H1 (cell line): ENCODE measurements around the gene POTEH. TPM values are rescaled to one million over a fixed set of nuclear protein-coding genes. Genes with fewer than 3 reads are reported as not detected.
"Not testable (repeated sequence)": the region's sequence is repeated elsewhere in the genome, so short reads cannot be mapped to it uniquely, and the experiment has no call there.

ENCODE experiments used
- CTCF ChIA-PET: fragments of 300-600 bp; sonication (Branson Sonifier 250); formaldehyde crosslinking; loops from one replicate; lab custom pipeline; 2021; ENCODE audit not compliant: partially characterized antibody; lab: Charles Lee
- POLR2A ChIA-PET: fragments of 300-600 bp; sonication (Branson Sonifier 250); formaldehyde crosslinking; loops from one replicate; lab custom pipeline; 2021; ENCODE audit warnings: inconsistent platforms; ENCODE audit not compliant: partially characterized antibody; lab: Charles Lee
- DNase-seq, 2 experiments: peaks; one replicate each; pipeline versions ENCODE4 v3.0.0 to v3.0.0-alpha.2; 2010 to 2022; ENCODE audit warnings: low spot score in 2 of 2, low read depth in 1 of 2, mixed read lengths in 1 of 2
- FAIRE-seq: peaks from 2 replicates; lab custom pipeline; 2011; peaks lifted over from hg19 to GRCh38; lab: Jason Lieb, UNC
- H2AFZ ChIP-seq: 2 replicates; pipeline ENCODE4 v1.8.1; 2012; ENCODE audit warnings: low read length, inconsistent platforms
- H2AK5ac ChIP-seq: 2 replicates; pipeline ENCODE4 v1.6.1; 2013; ENCODE audit warnings: low read depth, low read length
- H2BK120ac ChIP-seq: replicated peaks from 2 replicates; pipeline ENCODE3; 2013; ENCODE audit warnings: low read depth, low read length, inconsistent platforms
- H2BK12ac ChIP-seq: 2 replicates; pipeline ENCODE4 v1.6.1; 2013; ENCODE audit warnings: low read depth, low read length
- H2BK15ac ChIP-seq: 2 replicates; pipeline ENCODE4 v1.6.1; 2013; ENCODE audit warnings: low read length
- H2BK20ac ChIP-seq: 2 replicates; pipeline ENCODE4 v1.6.1; 2013; ENCODE audit warnings: low read length
- H2BK5ac ChIP-seq: 2 replicates; pipeline ENCODE4 v1.6.1; 2013; ENCODE audit warnings: low read depth, low read length
- H3K14ac ChIP-seq: 2 replicates; pipeline ENCODE4 v1.6.1; 2013; ENCODE audit warnings: inconsistent platforms; ENCODE audit not compliant: insufficient read length
- H3K18ac ChIP-seq: 2 replicates; pipeline ENCODE4 v1.6.1; 2013; ENCODE audit warnings: low read length; ENCODE audit errors: extremely low read depth
- H3K23ac ChIP-seq: 2 replicates; pipeline ENCODE4 v1.6.1; 2013; ENCODE audit warnings: inconsistent platforms; ENCODE audit not compliant: insufficient read length
- H3K23me2 ChIP-seq: 2 replicates; pipeline ENCODE4 v1.6.1; 2013; ENCODE audit warnings: low read depth, low read length
- H3K27ac ChIP-seq: 2 replicates; pipeline ENCODE4 v1.6.1; 2011; ENCODE audit warnings: low read depth, low read length, inconsistent platforms
- H3K27me3 ChIP-seq, 4 experiments: replicated peaks in 1 of 4; 1 replicate in 1 of 4; 2 replicates in 3 of 4; pipeline versions ENCODE4 v1.6.1 to v1.8.1; 2011 to 2013; ENCODE audit warnings: low read length in 3 of 4, mild to moderate bottlenecking in 3 of 4, inconsistent platforms in 2 of 4, mixed read lengths in 2 of 4, moderate library complexity in 1 of 4; ENCODE audit not compliant: control insufficient read depth in 3 of 4, insufficient read depth in 3 of 4; ENCODE audit errors: extremely low read depth in 1 of 4
- H3K36me3 ChIP-seq, 4 experiments: 2 replicates each; pipeline versions ENCODE4 v1.6.1 to v1.8.1; 2011 to 2013; ENCODE audit warnings: mild to moderate bottlenecking in 4 of 4, low read length in 3 of 4, moderate library complexity in 2 of 4, control low read depth in 1 of 4, inconsistent platforms in 1 of 4; ENCODE audit not compliant: insufficient read depth in 4 of 4, control insufficient read depth in 2 of 4
- H3K4ac ChIP-seq: replicated peaks from 2 replicates; pipeline ENCODE3; 2013; ENCODE audit warnings: low read length, low read depth, mixed read lengths, inconsistent platforms; ENCODE audit not compliant: insufficient read length
- H3K4me1 ChIP-seq, 4 experiments: replicated peaks in 1 of 4; 1 replicate in 1 of 4; 2 replicates in 3 of 4; pipeline versions ENCODE4 v1.6.1 to v1.8.1; 2011 to 2013; ENCODE audit warnings: low read length in 3 of 4, inconsistent platforms in 2 of 4, mixed read lengths in 1 of 4; ENCODE audit not compliant: insufficient read depth in 4 of 4, control insufficient read depth in 3 of 4
- H3K4me2 ChIP-seq, 2 experiments: 2 replicates each; pipeline versions ENCODE4 v1.6.1 to v1.8.1; 2011 to 2013; ENCODE audit warnings: low read depth in 2 of 2, low read length in 2 of 2, control low read depth in 1 of 2, inconsistent platforms in 1 of 2, mild to moderate bottlenecking in 1 of 2; ENCODE audit not compliant: insufficient read depth in 1 of 2
- H3K4me3 ChIP-seq, 4 experiments: fragments of 200-600, 300-600 bp in 1 of 4; sonication (generic), shearing (Covaris generic), sonication (Bioruptor Twin) in 1 of 4; 2 replicates each; pipeline versions ENCODE4 v1.5.1 to v1.8.1; 2011 to 2016; ENCODE audit warnings: low read length in 4 of 4, low read depth in 3 of 4, control low read depth in 2 of 4, inconsistent platforms in 2 of 4, mild to moderate bottlenecking in 2 of 4, mixed read lengths in 1 of 4, moderate library complexity in 1 of 4; ENCODE audit not compliant: insufficient read depth in 2 of 4; ENCODE audit errors: extremely low read depth in 1 of 4
- H3K56ac ChIP-seq: replicated peaks from 2 replicates; pipeline ENCODE3; 2013; ENCODE audit warnings: low read depth, mild to moderate bottlenecking, mixed read lengths, low read length, inconsistent platforms; ENCODE audit not compliant: insufficient read length
- H3K79me1 ChIP-seq: 2 replicates; pipeline ENCODE4 v1.6.1; 2013; ENCODE audit warnings: low read depth, low read length, control low read depth
- H3K79me2 ChIP-seq, 2 experiments: 2 replicates each; pipeline versions ENCODE4 v1.6.1 to v1.8.1; 2012 to 2013; ENCODE audit warnings: low read length in 2 of 2, mild to moderate bottlenecking in 2 of 2, inconsistent platforms in 1 of 2; ENCODE audit not compliant: insufficient read depth in 2 of 2, control insufficient read depth in 1 of 2
- H3K9ac ChIP-seq, 4 experiments: replicated peaks in 1 of 4; 1 replicate in 1 of 4; 2 replicates in 3 of 4; pipeline versions ENCODE4 v1.6.1 to v1.8.1; 2011 to 2013; ENCODE audit warnings: low read depth in 3 of 4, low read length in 3 of 4, control low read depth in 2 of 4, mild to moderate bottlenecking in 2 of 4, moderate library complexity in 2 of 4, inconsistent platforms in 1 of 4; ENCODE audit errors: extremely low read depth in 1 of 4
- H3K9me3 ChIP-seq, 2 experiments: 2 replicates each; pipeline versions ENCODE4 v1.6.1 to v1.8.1; 2012 to 2013; ENCODE audit warnings: mild to moderate bottlenecking in 2 of 2, moderate library complexity in 2 of 2, control low read depth in 1 of 2, inconsistent platforms in 1 of 2, low read depth in 1 of 2, low read length in 1 of 2, mixed read lengths in 1 of 2; ENCODE audit not compliant: insufficient read depth in 2 of 2
- H4K20me1 ChIP-seq, 2 experiments: replicated peaks in 1 of 2; 2 replicates each; pipeline versions ENCODE3 to v1.8.1; 2011 to 2013; ENCODE audit warnings: inconsistent platforms in 2 of 2, low read length in 2 of 2, mild to moderate bottlenecking in 1 of 2; ENCODE audit not compliant: insufficient read depth in 2 of 2, control insufficient read depth in 1 of 2
- H4K5ac ChIP-seq: 2 replicates; pipeline ENCODE4 v1.6.1; 2013; ENCODE audit warnings: low read length, low read depth, mixed read lengths, inconsistent platforms; ENCODE audit not compliant: insufficient read length
- H4K8ac ChIP-seq: 2 replicates; pipeline ENCODE4 v1.8.0; 2013; ENCODE audit warnings: mild to moderate bottlenecking, moderate library complexity, low read length, inconsistent platforms; ENCODE audit not compliant: insufficient read depth; ENCODE audit errors: extremely low read depth
- H4K91ac ChIP-seq: replicated peaks from 2 replicates; pipeline ENCODE3; 2013; ENCODE audit warnings: low read length, mixed read lengths, inconsistent platforms; ENCODE audit not compliant: insufficient read length
- WGBS, 2 experiments: shearing (Covaris generic) in 1 of 2; methylation state at CpG; one replicate each; pipeline versions ENCODE4 v1.1.6 to v1.1.7; 2013 to 2015; ENCODE audit warnings: low lambda C conversion rate in 2 of 2, mixed read lengths in 2 of 2, inconsistent platforms in 1 of 2, low coverage in 1 of 2, missing lambda C conversion rate in 1 of 2; ENCODE audit not compliant: insufficient replicate concordance in 2 of 2, insufficient coverage in 1 of 2, insufficient read length in 1 of 2; ENCODE audit errors: extremely low coverage in 1 of 2, missing lambda C conversion rate in 1 of 2; 5-methylcytosine and 5-hydroxymethylcytosine counted together
- polyA plus RNA-seq, 7 experiments: library from polyadenylated mRNA; depleted of rRNA in 3 of 7; stranded (reverse) in 5 of 7; unstranded in 2 of 7; fragments of >200 nt in 5 of 7; fragments of 200-250 nt in 2 of 7; gene quantifications; 1 replicate in 5 of 7; 2 replicates in 1 of 7; 4 replicates in 1 of 7; pipeline versions ENCODE4 v1.2.1 to v1.2.3, GENCODE V29; 2011 to 2013; ENCODE audit warnings: missing spikeins in 2 of 7, mixed read lengths in 2 of 7
- total RNA-seq: library from RNA; stranded (reverse); fragmentation: NEBNext Ultra II Directional; extraction: Animal tissue kit (Norgen Biotek cat#: 25700); gene quantifications from 2 replicates; pipeline ENCODE4 v1.2.1, GENCODE V29; 2021

POTEH gene
- total and polyA plus RNA-seq, 2 of the 8 experiments (the other 6 are each of a cell fraction or from before 2014, with no cell fraction given), result not detected

DNA sequence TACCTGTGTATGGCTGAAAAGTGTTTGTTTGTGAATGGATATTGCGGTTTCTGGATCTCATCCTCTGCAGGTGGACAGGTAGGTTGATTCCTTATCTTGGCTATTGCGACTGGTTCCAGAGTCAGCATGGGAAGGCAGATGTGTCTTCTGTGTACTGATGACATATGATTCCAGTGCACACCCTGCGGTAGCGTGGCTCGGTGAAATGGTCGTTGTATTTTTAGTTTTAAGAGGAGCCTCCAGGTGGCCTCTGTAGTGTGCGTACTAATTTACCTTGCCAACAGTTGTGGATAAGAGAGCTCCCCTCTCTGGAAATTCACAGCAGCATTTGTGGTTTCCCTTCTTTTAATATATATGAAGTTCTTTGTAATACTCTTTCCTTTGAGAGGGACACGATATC is 10.1 kb upstream of the POTEH start:
- H2AFZ ChIP-seq, H3K4ac ChIP-seq, H3K27me3 ChIP-seq, FAIRE-seq, H3K4me3 ChIP-seq, H3K36me3 ChIP-seq, H4K5ac ChIP-seq, H2AK5ac ChIP-seq, H2BK5ac ChIP-seq, H3K79me2 ChIP-seq, POLR2A ChIA-PET, H2BK120ac ChIP-seq, H3K23me2 ChIP-seq, H3K18ac ChIP-seq, H3K9ac ChIP-seq, CTCF ChIA-PET, H3K79me1 ChIP-seq, H3K4me2 ChIP-seq, H4K91ac ChIP-seq, H3K4me1 ChIP-seq, H4K8ac ChIP-seq, H2BK15ac ChIP-seq, H2BK20ac ChIP-seq, H3K27ac ChIP-seq, DNase-seq, H3K23ac ChIP-seq, H3K14ac ChIP-seq, H3K56ac ChIP-seq, H3K9me3 ChIP-seq, H4K20me1 ChIP-seq, H2BK12ac ChIP-seq: not testable (repeated sequence)
- 91% methylated on average over 6 of the region's 8 CpGs; no CpG with 5 or more reads in 1 of the 2 experiments for WGBS, 2 experiments

DNA sequence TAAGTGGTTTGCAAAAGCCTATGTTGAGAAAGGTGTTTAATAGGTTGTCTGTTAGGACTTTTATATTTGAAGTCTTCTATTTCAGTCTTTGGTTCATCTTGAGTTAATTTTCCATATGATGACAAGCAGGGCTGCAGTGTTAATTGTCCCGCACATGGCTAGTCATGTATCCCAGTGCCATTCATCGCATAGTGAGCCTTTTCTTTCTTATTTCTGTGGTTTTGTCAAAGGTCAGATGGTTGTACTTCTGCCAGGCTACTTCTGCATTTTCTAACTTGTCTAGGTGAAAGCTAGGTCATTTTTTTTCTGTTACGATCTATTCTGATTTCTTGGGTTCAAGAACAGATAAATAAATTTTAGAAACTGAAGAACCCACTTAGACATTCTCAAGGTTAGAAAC is 5.7 kb upstream of the POTEH start:
- H3K4ac ChIP-seq, CTCF ChIA-PET, H3K4me1 ChIP-seq, H3K27me3 ChIP-seq, H3K79me1 ChIP-seq, H3K36me3 ChIP-seq, H4K91ac ChIP-seq, H3K14ac ChIP-seq, H2AFZ ChIP-seq, H2BK15ac ChIP-seq, H4K20me1 ChIP-seq, H2BK12ac ChIP-seq, H3K4me3 ChIP-seq, H3K27ac ChIP-seq, H3K79me2 ChIP-seq, POLR2A ChIA-PET, H4K5ac ChIP-seq, H3K4me2 ChIP-seq, H3K56ac ChIP-seq, H3K23ac ChIP-seq, H3K18ac ChIP-seq, FAIRE-seq, H4K8ac ChIP-seq, H2BK120ac ChIP-seq, H3K9ac ChIP-seq, H3K23me2 ChIP-seq, H2BK20ac ChIP-seq, H2AK5ac ChIP-seq, DNase-seq, H2BK5ac ChIP-seq: not testable (repeated sequence)
- WGBS, 2 experiments, result 81% methylated on average over 2 of the region's 3 CpGs; no CpG with 5 or more reads in 1 of the 2 experiments
- H3K9me3 ChIP-seq, result peaks cover 2 to 20% of the 10 kb centered on the region in 2 experiments; a peak in 2 of 4 replicates
